GM12865 (cell line): ENCODE data around the gene FBP2.

Source experiments
- DNase-seq: peaks from one replicate; pipeline ENCODE4 v3.0.0; 2010; ENCODE audit warnings: low read depth
- H3K4me3 ChIP-seq: 2 replicates; pipeline ENCODE4 v1.5.1; 2011; ENCODE audit warnings: mild to moderate bottlenecking, low read depth, low read length, control low read depth
- CTCF ChIP-seq: IDR thresholded peaks from 2 replicates; pipeline ENCODE4 v1.5.1; 2011; ENCODE audit warnings: low read length, control low read depth, low read depth, inconsistent platforms; ENCODE audit not compliant: insufficient read depth; ENCODE audit errors: missing control alignments

Gene FBP2

GRCh38 chr9:94632737-94633136, 39.1 kb upstream of the FBP2 start:
- no peak for DNase-seq
- no peak for TF ChIP-seq CTCF
- H3K4me3 ChIP-seq, result no peak overlapping the region

- no peak overlapping the region for H3K4me3 ChIP-seq
- TF ChIP-seq CTCF, result no peak
- no peak for DNase-seq
Observed at GRCh38 chr9:94631599-94631998, 38.0 kb upstream of the FBP2 start.

GRCh38 chr9:94630833-94631232, 37.2 kb upstream of the FBP2 start:
- no peak overlapping the region for H3K4me3 ChIP-seq
- DNase-seq, result no peak
- TF ChIP-seq CTCF, result no peak

GRCh38 chr9:94630281-94630680, 36.7 kb upstream of the FBP2 start:
- no peak for TF ChIP-seq CTCF
- DNase-seq, result no peak
- no peak overlapping the region for H3K4me3 ChIP-seq

GRCh38 chr9:94627287-94627686, 33.7 kb upstream of the FBP2 start:
- DNase-seq, result no peak
- no peak overlapping the region for H3K4me3 ChIP-seq
- TF ChIP-seq CTCF, result no peak

GRCh38 chr9:94625835-94626234, 32.2 kb upstream of the FBP2 start:
- no peak for TF ChIP-seq CTCF
- no peak overlapping the region for H3K4me3 ChIP-seq
- DNase-seq, result no peak

GRCh38 chr9:94624629-94625028, 31.0 kb upstream of the FBP2 start:
- H3K4me3 ChIP-seq, result no peak overlapping the region
- TF ChIP-seq CTCF, result no peak
- no peak for DNase-seq
